ENCODE measurements around the gene SPRR2A.

The SPRR2A gene

GRCh38 chr1:153049211-153049610 lies 8.1 kb downstream of the SPRR2A start:
- POLR2A ChIA-PET, result no interaction called here
- DNase-seq (ENCODE audit: extremely low spot score), result no peak
- TF ChIP-seq CTCF (IDR thresholded peaks at IDR 0.05; ENCODE audit: control extremely low read depth, extremely low read depth, low read depth, missing control alignments), result no peak
- CTCF ChIA-PET, result no interaction called here

DNA sequence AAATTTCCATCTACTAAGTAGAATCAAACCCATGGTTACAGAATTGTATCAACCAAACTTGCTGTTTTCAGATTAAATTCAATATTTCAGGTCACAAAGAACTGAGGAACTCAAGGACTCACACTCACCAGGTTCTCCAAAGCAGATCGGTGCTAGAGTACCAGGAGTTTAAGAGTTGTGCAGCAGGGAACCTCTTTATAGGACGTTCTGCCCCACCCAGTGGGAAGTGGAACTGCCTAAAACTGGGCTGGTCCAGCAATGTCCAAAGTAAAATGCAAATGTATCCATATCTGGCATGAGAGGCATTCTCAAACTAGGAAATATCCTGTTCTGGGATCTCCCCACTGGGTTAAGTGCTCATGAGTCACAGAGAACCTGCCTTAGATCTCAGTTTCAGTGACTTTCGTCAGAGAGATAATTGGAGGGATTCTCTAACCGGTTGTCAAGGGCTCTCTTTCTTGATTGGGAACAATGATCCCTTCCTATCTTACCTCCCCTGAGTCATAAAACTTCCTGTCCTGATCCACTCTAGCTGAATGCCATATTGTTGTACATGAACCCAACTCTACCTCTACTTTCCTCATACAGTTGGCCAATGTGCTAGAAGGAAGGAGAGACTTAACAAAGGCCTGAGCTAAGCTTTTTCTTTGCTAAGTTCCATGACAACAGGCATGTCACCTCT lies 16.2 kb downstream of the SPRR2A start, which contains the start of gene SPRR2D:
Gene SPRR2D (minus strand): TSS at position 171 of the 682 bp plus-strand sequence. CDS start 774 bp downstream, outside the sequence.
- CTCF ChIA-PET, result interaction anchor here (1.0 kb wide), 1 partner anchor 10 kb away, joined by 4 read pairs; no protein-coding TSS in a partner anchor
- TF ChIP-seq CTCF (IDR thresholded peaks at IDR 0.05; ENCODE audit: control extremely low read depth, extremely low read depth, low read depth, missing control alignments), result no peak
- POLR2A ChIA-PET, result no interaction called here
- DNase-seq (ENCODE audit: extremely low spot score), result no peak

DNA sequence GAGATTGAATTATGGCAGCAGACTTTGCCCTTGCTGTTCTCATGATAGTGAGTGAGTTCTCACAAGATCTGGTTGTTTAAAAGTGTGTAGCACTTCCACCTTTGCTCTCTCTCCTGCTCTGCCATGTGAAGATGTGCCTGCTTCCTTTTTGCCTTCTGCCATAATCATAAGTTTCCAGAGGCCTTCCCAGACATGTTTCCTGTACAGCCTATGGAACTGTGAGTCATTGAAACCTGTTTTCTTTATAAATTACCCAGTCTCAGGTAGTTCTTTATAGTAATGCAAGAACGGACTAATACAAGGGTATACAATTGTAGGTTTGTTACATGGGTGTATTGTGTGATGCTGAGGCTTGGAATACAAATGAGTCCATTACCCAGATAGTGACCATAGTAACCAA lies 22.1 kb downstream of the SPRR2A start:
- no peak for TF ChIP-seq CTCF (IDR thresholded peaks at IDR 0.05; ENCODE audit: control extremely low read depth, extremely low read depth, low read depth, missing control alignments)
- no peak for DNase-seq (ENCODE audit: extremely low spot score)
- POLR2A ChIA-PET, result no interaction called here
- CTCF ChIA-PET, result interaction anchor here (1.8 kb wide), 1 partner anchor 11 kb away, joined by 6 read pairs; no protein-coding TSS in a partner anchor

DNA sequence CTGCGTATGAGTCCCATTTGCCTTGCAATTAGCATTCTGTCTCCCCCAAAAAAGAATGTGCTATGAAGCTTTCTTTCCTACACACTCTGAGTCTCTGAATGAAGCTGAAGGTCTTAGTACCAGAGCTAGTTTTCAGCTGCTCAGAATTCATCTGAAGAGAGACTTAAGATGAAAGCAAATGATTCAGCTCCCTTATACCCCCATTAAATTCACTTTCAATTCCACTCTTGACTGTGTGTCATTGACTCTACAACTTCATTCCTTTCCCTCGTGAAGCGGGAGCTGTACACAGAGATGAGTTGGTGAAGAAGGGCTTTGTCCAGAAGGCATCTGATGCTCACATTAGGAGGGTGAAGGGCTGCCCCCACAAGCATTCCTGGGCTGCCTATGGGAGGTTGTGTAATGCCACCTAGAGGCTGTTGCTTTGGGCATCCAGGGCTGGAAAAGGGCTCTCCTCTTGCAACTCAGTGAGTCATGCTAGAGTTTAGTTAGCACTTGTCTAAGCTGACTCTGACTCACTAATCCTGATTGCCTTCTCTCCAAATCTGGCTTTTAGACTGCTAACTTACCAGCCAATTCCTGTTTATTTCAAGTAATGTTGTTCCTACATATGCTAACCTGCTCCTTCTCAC lies 24.5 kb downstream of the SPRR2A start:
- peak; percentile 17 for TF ChIP-seq CTCF (IDR thresholded peaks at IDR 0.05; ENCODE audit: control extremely low read depth, extremely low read depth, low read depth, missing control alignments)
- ChIA-PET CTCF (interaction anchor here (1.0 to 1.7 kb wide), 4 partner anchors 10 to 107 kb away, joined by 3 to 4 read pairs (median 4); no protein-coding TSS in a partner anchor), POLR2A (no interaction called here)
- DNase-seq (ENCODE audit: extremely low spot score), result no peak

GRCh38 chr1:153032073-153032472 lies 25.2 kb downstream of the SPRR2A start:
- ChIA-PET CTCF (interaction anchor here (1.0 to 1.7 kb wide), 5 partner anchors 9 to 106 kb away, joined by 3 to 4 read pairs (median 3); no protein-coding TSS in a partner anchor), POLR2A (no interaction called here)
- no peak for DNase-seq (ENCODE audit: extremely low spot score)
- no peak for TF ChIP-seq CTCF (IDR thresholded peaks at IDR 0.05; ENCODE audit: control extremely low read depth, extremely low read depth, low read depth, missing control alignments)

- POLR2A ChIA-PET, result no interaction called here
- no peak for DNase-seq (ENCODE audit: extremely low spot score)
- no peak for TF ChIP-seq CTCF (IDR thresholded peaks at IDR 0.05; ENCODE audit: control extremely low read depth, extremely low read depth, low read depth, missing control alignments)
- CTCF ChIA-PET, result no interaction called here
Observed at GRCh38 chr1:153030895-153031294, 26.4 kb downstream of the SPRR2A start, which contains the start of gene SPRR1B. TSS of gene SPRR1B (plus strand) at chr1:153031203. CDS start at chr1:153032346, 1,143 bp downstream.
